CD4-positive, alpha-beta T cell treated with Interleukin-21 for 1 hour (primary cell): Measurements from ENCODE around the gene NFASC.

Source experiments
- DNase-seq: peaks from one replicate; pipeline ENCODE4 v3.0.0-alpha.2; 2020

The NFASC gene

GRCh38 chr1:205014783-205015182, 144.1 kb downstream of the NFASC start:
- DNase-seq, result no peak

GRCh38 chr1:205015241-205015640, 144.6 kb downstream of the NFASC start:
- DNase-seq, result no peak

- no peak for DNase-seq
Measured at GRCh38 chr1:205016075-205016474, 145.4 kb downstream of the NFASC start.

- DNase-seq, result no peak
Measured at GRCh38 chr1:205016584-205016983, 145.9 kb downstream of the NFASC start.

GRCh38 chr1:205017001-205017400, 146.3 kb downstream of the NFASC start:
- DNase-seq, result no peak

GRCh38 chr1:205017766-205018165, 147.1 kb downstream of the NFASC start:
- DNase-seq, result no peak

- DNase-seq, result no peak
Measured at GRCh38 chr1:205018381-205018780, 147.7 kb downstream of the NFASC start.

- DNase-seq, result no peak
Measured at GRCh38 chr1:205020466-205020865, 149.8 kb downstream of the NFASC start.

GRCh38 chr1:205024679-205025078, 154.0 kb downstream of the NFASC start:
- no peak for DNase-seq

- DNase-seq, result no peak
Measured at GRCh38 chr1:205025239-205025638, 154.6 kb downstream of the NFASC start.

- DNase-seq, result no peak
Measured at GRCh38 chr1:205026181-205026580, 155.5 kb downstream of the NFASC start.

- DNase-seq, result no peak
Measured at GRCh38 chr1:205028390-205028789, 157.7 kb downstream of the NFASC start.

- no peak for DNase-seq
Measured at GRCh38 chr1:205028924-205029323, 158.3 kb downstream of the NFASC start.

GRCh38 chr1:205030241-205030640, 159.6 kb downstream of the NFASC start:
- DNase-seq, result no peak

GRCh38 chr1:205030896-205031295, 160.2 kb downstream of the NFASC start:
- DNase-seq, result no peak

GRCh38 chr1:205032508-205032907, 161.8 kb downstream of the NFASC start:
- no peak for DNase-seq

GRCh38 chr1:205037539-205037938, 166.9 kb downstream of the NFASC start:
- no peak for DNase-seq

- no peak for DNase-seq
Measured at GRCh38 chr1:205038132-205038786, 167.6 kb downstream of the NFASC start.

GRCh38 chr1:205041001-205041715, 170.5 kb downstream of the NFASC start:
- no peak for DNase-seq

GRCh38 chr1:205041998-205042910, 171.6 kb downstream of the NFASC start:
- DNase-seq, result no peak

GRCh38 chr1:205042911-205043806, 172.5 kb downstream of the NFASC start, which contains the start of gene CNTN2:
Gene CNTN2, plus strand, starts transcription at chr1:205043212. Its CDS starts 9,974 bp downstream, at chr1:205053186.
- no peak for DNase-seq

- DNase-seq, result no peak
Measured at GRCh38 chr1:205043866-205044265, 173.2 kb downstream of the NFASC start.
